RWPE1 (cell line): Measurements from ENCODE around the gene KPNA4.
"Not testable (repeated sequence)": the region's sequence is repeated elsewhere in the genome, so short reads cannot be mapped to it uniquely, and the experiment has no call there.

ENCODE experiments used
- CTCF ChIA-PET: fragments of 350-600 bp; sonication (Branson Sonifier 250); formaldehyde crosslinking; extraction: SDS; loops from one replicate; lab custom pipeline; 2021; lab: Yijun Ruan, JAX
- POLR2A ChIA-PET: fragments of 400-600 bp; formaldehyde crosslinking; extraction: SDS; loops from one replicate; lab custom pipeline; 2020; ENCODE audit warnings: antibody characterized with exemption; ENCODE audit not compliant: low non-redundant PET; lab: Yijun Ruan, JAX
- DNase-seq: peaks from one replicate; pipeline ENCODE4 v3.0.0; 2012; ENCODE audit warnings: low spot score
- H3K27ac ChIP-seq: fragments of 450-650 bp; 2 replicates; pipeline ENCODE4 v1.5.1; 2017
- TF ChIP-seq, protein P1 (sequence below): fragments of 450-650 bp; conservative IDR thresholded peaks from 2 replicates; pipeline ENCODE4 v1.5.1; 2017; ENCODE audit warnings: low read depth, mild to moderate bottlenecking

KPNA4 gene

DNA sequence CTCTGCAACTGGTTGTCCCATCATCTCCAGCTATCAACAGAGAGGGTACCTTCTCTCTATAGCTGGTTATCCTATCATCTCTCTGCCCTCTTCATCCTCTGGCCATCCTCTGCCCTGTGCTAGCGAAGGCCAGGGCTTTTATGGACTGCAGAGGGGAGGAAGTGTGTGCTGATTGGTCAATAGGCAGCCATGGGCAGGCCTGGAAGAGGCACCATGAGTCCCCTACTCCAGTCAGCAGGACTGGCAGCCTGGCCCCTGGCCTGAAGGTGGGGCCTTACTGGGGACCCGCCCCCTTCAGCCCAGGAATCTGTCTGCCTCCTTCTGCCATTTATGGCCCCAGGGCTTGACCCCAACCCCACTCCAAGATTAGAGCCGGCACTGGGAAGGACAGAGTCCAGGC is 105.3 kb downstream of the KPNA4 start:
- POLR2A ChIA-PET = interaction anchor here (1.5 kb wide), 1 partner anchor 10 kb away, joined by 3 read pairs; the partner anchor contains the start of gene TRIM59

DNA sequence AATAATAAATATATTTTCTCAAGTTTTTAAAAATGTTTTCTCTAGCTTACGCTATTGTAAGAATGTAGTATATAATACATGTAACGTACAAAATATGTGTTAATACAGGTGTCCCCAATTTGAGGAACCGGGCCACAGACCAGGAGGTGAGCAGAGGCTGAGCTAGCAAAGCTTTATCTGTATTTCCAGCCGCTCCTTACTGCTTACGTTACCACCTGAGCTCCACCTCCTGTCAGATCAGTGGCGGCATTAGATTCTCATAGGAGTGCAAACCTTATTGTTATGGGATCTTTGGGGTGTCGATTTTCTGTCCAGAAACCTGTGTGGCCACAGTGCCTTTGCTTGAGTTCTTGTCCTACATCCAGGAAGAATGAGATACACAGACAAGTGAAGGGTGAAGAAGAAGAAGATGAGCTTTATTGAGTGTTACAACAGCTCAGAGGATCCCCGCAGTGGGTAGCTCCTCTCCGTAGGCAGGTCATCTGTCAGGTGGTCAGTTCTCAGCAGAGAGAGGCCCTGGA is 105.9 kb downstream of the KPNA4 start:
- no peak overlapping the region for H3K27ac ChIP-seq
- CTCF ChIA-PET = no interaction called here
- TF ChIP-seq, protein P1, sequence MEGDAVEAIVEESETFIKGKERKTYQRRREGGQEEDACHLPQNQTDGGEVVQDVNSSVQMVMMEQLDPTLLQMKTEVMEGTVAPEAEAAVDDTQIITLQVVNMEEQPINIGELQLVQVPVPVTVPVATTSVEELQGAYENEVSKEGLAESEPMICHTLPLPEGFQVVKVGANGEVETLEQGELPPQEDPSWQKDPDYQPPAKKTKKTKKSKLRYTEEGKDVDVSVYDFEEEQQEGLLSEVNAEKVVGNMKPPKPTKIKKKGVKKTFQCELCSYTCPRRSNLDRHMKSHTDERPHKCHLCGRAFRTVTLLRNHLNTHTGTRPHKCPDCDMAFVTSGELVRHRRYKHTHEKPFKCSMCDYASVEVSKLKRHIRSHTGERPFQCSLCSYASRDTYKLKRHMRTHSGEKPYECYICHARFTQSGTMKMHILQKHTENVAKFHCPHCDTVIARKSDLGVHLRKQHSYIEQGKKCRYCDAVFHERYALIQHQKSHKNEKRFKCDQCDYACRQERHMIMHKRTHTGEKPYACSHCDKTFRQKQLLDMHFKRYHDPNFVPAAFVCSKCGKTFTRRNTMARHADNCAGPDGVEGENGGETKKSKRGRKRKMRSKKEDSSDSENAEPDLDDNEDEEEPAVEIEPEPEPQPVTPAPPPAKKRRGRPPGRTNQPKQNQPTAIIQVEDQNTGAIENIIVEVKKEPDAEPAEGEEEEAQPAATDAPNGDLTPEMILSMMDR = no peak
- DNase-seq = no peak
- POLR2A ChIA-PET = interaction anchor here (1.5 kb wide), 1 partner anchor 10 kb away, joined by 3 read pairs; the partner anchor contains the start of gene TRIM59

More for the DNA sequence above, 105.3 kb downstream of the KPNA4 start:
- DNase-seq = no peak
- CTCF ChIA-PET = no interaction called here
- TF ChIP-seq, protein P1 = no peak
- H3K27ac ChIP-seq = no peak overlapping the region

GRCh38 chr3:160458151-160458550 is 107.2 kb downstream of the KPNA4 start:
- POLR2A ChIA-PET = no interaction called here
- CTCF ChIA-PET = no interaction called here
- H3K27ac ChIP-seq = no peak overlapping the region
- no peak for DNase-seq
- TF ChIP-seq, protein P1 = no peak

GRCh38 chr3:160455846-160456245 is 109.5 kb downstream of the KPNA4 start:
- ChIA-PET CTCF (no interaction called here), POLR2A (no interaction called here)
- H3K27ac ChIP-seq = no peak overlapping the region
- no peak for DNase-seq
- TF ChIP-seq, protein P1 = no peak

GRCh38 chr3:160454995-160455394 is 110.4 kb downstream of the KPNA4 start:
- TF ChIP-seq, protein P1 = no peak
- ChIA-PET POLR2A (no interaction called here), CTCF (interaction anchor here (0.5 to 0.6 kb wide), 2 partner anchors 262 to 282 kb away, joined by 3 read pairs; no protein-coding TSS in a partner anchor)
- no peak for DNase-seq
- no peak overlapping the region for H3K27ac ChIP-seq

- CTCF ChIA-PET = interaction anchor here (0.5 kb wide), 1 partner anchor 491 kb away, joined by 3 read pairs; no protein-coding TSS in a partner anchor
- DNase-seq, POLR2A ChIA-PET, H3K27ac ChIP-seq: not testable (repeated sequence)
These were observed 113.1 kb downstream of the KPNA4 start for GRCh38 chr3:160452251-160452650.

- no peak overlapping the region for H3K27ac ChIP-seq
- DNase-seq = no peak
- ChIA-PET POLR2A (no interaction called here), CTCF (no interaction called here)
- TF ChIP-seq, protein P1 = no peak
These were observed 113.8 kb downstream of the KPNA4 start for GRCh38 chr3:160451602-160452001.
